Measurements from ENCODE around the gene FMN1.

FMN1 gene

DNA sequence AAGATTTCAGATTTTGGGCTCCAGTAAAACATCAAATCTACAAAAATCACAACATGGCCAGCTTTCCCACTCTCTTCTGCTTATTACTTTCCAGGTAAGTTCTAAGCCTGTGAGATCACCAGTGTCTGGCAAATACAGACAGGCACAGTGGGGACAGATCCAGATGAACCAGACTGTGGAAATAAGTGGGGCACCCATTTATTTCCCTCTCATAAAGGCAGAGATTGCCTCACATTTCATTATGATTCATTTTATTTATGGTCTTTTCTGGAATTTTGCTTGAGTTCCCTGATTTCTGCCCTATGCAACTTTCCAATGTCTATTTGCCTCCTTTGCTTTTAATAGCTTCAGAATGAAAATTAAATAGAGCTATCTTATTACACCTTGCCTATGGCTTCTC, 409.9 kb downstream of the FMN1 start:
- Histone ChIP-seq H3K27me3 (no peaks in the 10 kb centered on the region), H3K27ac (no peak overlapping the region), H3K4me3 (ENCODE audit: low read depth in 1 of 2, low read length in 1 of 2) (no peak overlapping the region), H3K4me1 (ENCODE audit: control insufficient read depth in 1 of 2, insufficient read depth in 1 of 2, low read depth in 1 of 2, low read length in 1 of 2) (no peaks in the 10 kb centered on the region), H3K9me3 (no peaks in the 10 kb centered on the region), H3K36me3 (no peaks in the 10 kb centered on the region)
- TF ChIP-seq, protein P1, sequence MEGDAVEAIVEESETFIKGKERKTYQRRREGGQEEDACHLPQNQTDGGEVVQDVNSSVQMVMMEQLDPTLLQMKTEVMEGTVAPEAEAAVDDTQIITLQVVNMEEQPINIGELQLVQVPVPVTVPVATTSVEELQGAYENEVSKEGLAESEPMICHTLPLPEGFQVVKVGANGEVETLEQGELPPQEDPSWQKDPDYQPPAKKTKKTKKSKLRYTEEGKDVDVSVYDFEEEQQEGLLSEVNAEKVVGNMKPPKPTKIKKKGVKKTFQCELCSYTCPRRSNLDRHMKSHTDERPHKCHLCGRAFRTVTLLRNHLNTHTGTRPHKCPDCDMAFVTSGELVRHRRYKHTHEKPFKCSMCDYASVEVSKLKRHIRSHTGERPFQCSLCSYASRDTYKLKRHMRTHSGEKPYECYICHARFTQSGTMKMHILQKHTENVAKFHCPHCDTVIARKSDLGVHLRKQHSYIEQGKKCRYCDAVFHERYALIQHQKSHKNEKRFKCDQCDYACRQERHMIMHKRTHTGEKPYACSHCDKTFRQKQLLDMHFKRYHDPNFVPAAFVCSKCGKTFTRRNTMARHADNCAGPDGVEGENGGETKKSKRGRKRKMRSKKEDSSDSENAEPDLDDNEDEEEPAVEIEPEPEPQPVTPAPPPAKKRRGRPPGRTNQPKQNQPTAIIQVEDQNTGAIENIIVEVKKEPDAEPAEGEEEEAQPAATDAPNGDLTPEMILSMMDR (IDR thresholded peaks at IDR 0.05), result no peak

DNA sequence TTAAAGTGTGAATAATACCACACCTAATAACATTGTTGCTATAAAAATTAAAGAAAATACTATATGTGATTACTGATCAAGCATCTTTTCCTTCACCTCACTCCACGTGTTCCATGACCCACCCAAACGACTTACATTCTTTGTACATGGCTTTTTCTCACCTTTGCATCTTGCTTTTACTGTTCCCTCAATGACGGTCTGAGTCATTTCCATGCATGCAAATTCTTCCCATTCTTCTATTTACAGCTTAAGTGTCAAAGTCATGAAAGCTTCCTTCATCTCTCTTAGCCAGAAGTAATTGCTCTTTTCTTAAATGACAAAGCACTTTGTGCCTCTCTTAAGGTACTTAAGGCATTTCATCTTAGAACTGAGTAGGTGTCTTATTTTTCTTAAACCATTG, 412.7 kb downstream of the FMN1 start:
- no peak overlapping the region for H3K27ac ChIP-seq
- no peak overlapping the region for H3K4me3 ChIP-seq (ENCODE audit: low read depth in 1 of 2, low read length in 1 of 2)
- no peaks in the 10 kb centered on the region for H3K9me3 ChIP-seq
- H3K4me1 ChIP-seq (ENCODE audit: control insufficient read depth in 1 of 2, insufficient read depth in 1 of 2, low read depth in 1 of 2, low read length in 1 of 2), result no peaks in the 10 kb centered on the region
- no peaks in the 10 kb centered on the region for H3K27me3 ChIP-seq
- TF ChIP-seq, protein P1 (IDR thresholded peaks at IDR 0.05), result no peak
- H3K36me3 ChIP-seq, result no peaks in the 10 kb centered on the region

DNA sequence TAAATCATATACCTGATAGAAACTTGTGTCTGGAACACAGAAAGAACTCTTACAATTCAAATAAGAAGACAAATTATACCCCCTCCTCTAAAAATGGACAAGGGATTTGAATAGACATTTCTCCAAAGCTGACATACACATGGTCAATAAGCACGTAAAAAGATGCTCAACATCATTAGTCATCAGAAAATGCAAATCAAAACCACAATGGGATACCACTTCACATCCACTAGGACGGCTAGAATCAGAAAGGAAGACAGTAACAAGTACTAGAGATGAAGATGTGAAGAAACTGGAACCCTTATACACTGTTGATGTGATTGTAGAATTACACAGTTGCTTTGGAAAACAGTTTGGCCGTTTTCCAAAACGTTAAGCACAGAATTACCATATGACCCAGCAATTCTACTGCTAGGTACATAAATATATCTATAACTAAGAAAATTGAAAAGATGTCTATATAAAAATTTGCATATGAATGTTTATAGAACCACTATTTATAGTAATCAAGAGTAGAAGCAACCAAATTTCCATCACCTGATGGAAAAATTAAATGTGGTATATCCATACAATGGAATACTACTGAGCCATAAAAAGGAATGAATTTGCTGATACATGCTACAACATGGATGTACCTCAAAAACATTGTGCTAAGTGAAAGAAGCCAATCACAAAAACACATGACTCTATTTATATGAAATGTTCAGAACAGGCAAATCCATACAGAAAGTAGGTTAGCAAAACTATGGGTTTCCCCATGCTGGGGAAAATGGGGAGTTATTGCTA, 415.9 kb downstream of the FMN1 start:
- Histone ChIP-seq H3K27me3 (no peaks in the 10 kb centered on the region), H3K27ac (no peak overlapping the region), H3K36me3 (no peaks in the 10 kb centered on the region), H3K4me1 (ENCODE audit: control insufficient read depth in 1 of 2, insufficient read depth in 1 of 2, low read depth in 1 of 2, low read length in 1 of 2) (no peaks in the 10 kb centered on the region), H3K9me3 (no peaks in the 10 kb centered on the region), H3K4me3 (ENCODE audit: low read depth in 1 of 2, low read length in 1 of 2) (no peak overlapping the region)
- TF ChIP-seq, protein P1 (IDR thresholded peaks at IDR 0.05), result no peak

DNA sequence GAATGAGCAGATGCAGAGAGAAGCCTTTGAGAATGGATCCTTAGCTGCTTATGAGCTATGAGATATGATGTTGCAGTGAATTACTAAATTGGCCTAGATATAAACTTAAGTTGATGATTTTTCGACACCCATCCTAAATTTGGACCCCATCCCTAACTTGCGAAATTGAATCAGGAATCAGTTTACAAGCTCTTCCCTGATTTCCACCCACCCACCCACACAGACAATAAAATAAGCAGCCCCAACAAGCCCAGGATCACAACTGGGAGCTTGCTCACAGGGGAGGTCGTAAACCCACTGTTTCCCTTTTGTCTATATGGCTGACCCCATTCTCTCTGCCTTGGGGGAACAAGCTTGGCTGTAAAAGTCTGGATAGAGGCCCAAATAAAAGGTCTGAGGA, 419.4 kb downstream of the FMN1 start:
- no peaks in the 10 kb centered on the region for H3K36me3 ChIP-seq
- H3K4me1 ChIP-seq (ENCODE audit: control insufficient read depth in 1 of 2, insufficient read depth in 1 of 2, low read depth in 1 of 2, low read length in 1 of 2), result no peaks in the 10 kb centered on the region
- H3K9me3 ChIP-seq, result no peaks in the 10 kb centered on the region
- no peaks in the 10 kb centered on the region for H3K27me3 ChIP-seq
- TF ChIP-seq, protein P1 (IDR thresholded peaks at IDR 0.05), result no peak
- no peak overlapping the region for H3K4me3 ChIP-seq (ENCODE audit: low read depth in 1 of 2, low read length in 1 of 2)
- no peak overlapping the region for H3K27ac ChIP-seq

DNA sequence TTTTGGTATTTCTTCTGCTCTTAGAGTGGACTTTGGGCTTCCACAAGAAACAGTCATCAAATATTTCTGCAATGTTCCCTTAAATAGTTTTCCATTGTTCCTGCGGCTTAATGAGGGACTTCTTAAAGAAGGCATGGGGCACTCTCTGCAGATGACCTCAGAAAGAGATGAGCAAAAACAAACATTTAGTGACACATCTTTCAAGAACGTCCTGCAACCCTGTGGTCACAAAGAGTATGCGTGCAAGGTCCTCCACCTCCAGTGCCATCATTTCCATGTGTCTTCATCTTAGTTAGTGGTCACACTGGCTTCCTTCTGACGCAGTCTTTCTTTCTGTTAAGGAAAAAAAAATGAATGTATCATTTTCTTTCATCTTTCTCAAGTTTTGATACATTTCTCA, 420.5 kb downstream of the FMN1 start:
- Histone ChIP-seq H3K27ac (no peak overlapping the region), H3K36me3 (no peaks in the 10 kb centered on the region)
- TF ChIP-seq, protein P1 (IDR thresholded peaks at IDR 0.05), result no peak

More for the DNA sequence above, 420.5 kb downstream of the FMN1 start:
- Histone ChIP-seq H3K4me3 (ENCODE audit: low read depth in 1 of 2, low read length in 1 of 2) (no peak overlapping the region), H3K27me3 (peaks cover 6% of the 10 kb centered on the region), H3K9me3 (no peaks in the 10 kb centered on the region), H3K4me1 (ENCODE audit: control insufficient read depth in 1 of 2, insufficient read depth in 1 of 2, low read depth in 1 of 2, low read length in 1 of 2) (no peaks in the 10 kb centered on the region)
